Neural cell (in vitro differentiated cells): ENCODE data around the gene CYB561.

Experiments
- EP300 ChIP-seq: fragments of 450-650 bp; conservative IDR thresholded peaks from 2 replicates; pipeline ENCODE4 v1.6.1; 2014; ENCODE audit warnings: antibody characterized with exemption, mild to moderate bottlenecking, moderate library complexity; ENCODE audit not compliant: poor library complexity, severe bottlenecking
- EZH2 ChIP-seq: fragments of 200-600, 300-800 bp; shearing (Covaris generic), sonication (generic); IDR thresholded peaks from 2 replicates; pipeline ENCODE4 v1.6.1; 2014; ENCODE audit warnings: antibody characterized with exemption, low read length, borderline replicate concordance, mild to moderate bottlenecking; ENCODE audit not compliant: insufficient read depth, poor library complexity, severe bottlenecking
- POLR2AphosphoS5 ChIP-seq: IDR thresholded peaks from 2 replicates; pipeline ENCODE4 v1.6.1; 2012
- TF ChIP-seq, protein P1 (sequence below): fragments of 450-650 bp; IDR thresholded peaks from 2 replicates; pipeline ENCODE4 v1.5.1; 2014; ENCODE audit warnings: antibody characterized with exemption, mild to moderate bottlenecking, moderate library complexity; ENCODE audit not compliant: poor library complexity, severe bottlenecking

DNA sequence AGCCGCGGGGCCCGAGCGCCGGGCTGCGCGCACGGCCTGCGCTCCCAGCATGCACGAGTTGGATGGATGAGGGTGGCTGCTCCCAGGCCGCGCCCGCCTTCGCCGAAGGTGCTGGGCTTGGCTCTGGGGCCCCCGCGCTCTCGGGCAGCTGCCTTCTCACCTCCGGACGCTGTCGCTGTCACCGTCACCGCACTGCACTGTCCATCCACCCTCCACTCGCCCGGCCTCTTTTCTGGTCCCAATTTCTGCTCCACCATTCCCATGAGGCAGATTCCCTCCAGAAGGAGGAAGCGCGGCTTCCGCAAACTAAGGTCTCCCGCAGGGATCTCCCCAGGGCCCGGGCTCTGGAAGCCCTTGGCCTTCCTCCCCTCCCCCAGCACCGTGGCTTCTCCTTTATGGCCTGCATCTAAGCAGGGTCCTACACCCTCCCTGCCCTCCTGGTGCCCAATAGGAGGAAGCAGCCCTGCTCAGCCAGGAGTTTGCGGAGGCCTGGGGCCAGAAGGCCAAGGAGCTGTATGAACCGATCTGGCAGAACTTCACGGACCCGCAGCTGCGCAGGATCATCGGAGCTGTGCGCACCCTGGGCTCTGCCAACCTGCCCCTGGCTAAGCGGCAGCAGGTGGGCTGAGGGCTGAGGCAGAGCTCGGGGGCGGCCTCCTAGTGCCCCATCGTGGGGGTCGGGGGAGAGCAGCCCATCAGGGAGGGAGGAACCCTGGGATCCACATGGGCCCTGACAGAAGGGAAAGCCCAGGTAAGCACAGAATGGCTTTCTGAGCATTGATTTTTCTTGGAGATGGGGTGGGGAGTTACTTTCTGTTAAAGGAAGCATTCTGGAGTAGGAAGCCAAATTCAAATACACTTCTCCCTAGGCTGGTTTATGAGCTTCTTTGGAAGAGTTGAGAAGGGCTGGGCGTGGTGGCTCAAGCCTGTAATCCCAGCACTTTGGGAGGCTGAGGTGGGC is 31.7 kb upstream of the CYB561 start:
- TF ChIP-seq, protein P1, sequence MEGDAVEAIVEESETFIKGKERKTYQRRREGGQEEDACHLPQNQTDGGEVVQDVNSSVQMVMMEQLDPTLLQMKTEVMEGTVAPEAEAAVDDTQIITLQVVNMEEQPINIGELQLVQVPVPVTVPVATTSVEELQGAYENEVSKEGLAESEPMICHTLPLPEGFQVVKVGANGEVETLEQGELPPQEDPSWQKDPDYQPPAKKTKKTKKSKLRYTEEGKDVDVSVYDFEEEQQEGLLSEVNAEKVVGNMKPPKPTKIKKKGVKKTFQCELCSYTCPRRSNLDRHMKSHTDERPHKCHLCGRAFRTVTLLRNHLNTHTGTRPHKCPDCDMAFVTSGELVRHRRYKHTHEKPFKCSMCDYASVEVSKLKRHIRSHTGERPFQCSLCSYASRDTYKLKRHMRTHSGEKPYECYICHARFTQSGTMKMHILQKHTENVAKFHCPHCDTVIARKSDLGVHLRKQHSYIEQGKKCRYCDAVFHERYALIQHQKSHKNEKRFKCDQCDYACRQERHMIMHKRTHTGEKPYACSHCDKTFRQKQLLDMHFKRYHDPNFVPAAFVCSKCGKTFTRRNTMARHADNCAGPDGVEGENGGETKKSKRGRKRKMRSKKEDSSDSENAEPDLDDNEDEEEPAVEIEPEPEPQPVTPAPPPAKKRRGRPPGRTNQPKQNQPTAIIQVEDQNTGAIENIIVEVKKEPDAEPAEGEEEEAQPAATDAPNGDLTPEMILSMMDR, result no peak
- TF ChIP-seq EP300 (no peak), EZH2 (no peak), POLR2AphosphoS5 (no peak)
